HG02840 (cell line): ENCODE measurements around the gene NRGN.

Source experiments
- ATAC-seq: cut with Tn5 transposase; IDR thresholded peaks from one replicate; pipeline ENCODE4 v1.9.1; 2021; ENCODE audit warnings: mild to moderate bottlenecking, moderate library complexity, moderate number of reproducible peaks; ENCODE audit not compliant: unreplicated experiment, low FRiP score

Gene NRGN

GRCh38 chr11:124738713-124739478, 846 bp upstream of the NRGN start:
- ATAC-seq, result no peak

DNA sequence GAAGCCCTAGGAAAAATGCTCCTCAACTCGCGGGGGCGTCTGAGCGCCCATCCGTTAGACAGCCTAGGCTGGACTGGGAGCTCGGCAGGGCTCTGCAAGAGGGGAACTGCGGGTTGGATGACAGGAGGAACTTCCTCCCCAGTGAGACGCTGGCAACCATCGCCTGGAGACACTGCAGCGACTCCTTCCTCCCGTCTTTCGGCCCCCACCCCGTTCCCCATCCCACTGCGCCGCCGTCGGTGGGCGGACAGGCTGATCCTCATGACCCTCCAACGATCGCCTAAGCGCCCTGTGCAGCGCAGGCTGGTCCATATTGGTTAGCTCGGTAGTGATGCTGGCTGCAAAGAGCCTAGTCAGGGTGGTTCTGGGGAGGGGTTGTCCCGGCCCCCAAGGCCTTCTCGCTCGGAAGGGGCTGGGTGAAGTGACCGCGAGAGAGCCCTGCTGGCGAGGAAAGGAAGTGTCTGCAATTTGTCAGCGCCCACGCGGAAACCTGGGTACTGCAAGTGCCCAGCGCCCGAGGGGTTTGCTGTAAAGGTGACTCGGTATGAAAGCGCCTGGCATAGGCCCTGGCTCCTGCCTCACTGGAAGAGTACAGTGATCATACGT, 638 bp downstream of the NRGN start:
- ATAC-seq, result peak; percentile 40

GRCh38 chr11:124742555-124742954, 2.8 kb downstream of the NRGN start:
- ATAC-seq, result no peak

GRCh38 chr11:124743050-124743449, 3.3 kb downstream of the NRGN start:
- ATAC-seq, result no peak

DNA sequence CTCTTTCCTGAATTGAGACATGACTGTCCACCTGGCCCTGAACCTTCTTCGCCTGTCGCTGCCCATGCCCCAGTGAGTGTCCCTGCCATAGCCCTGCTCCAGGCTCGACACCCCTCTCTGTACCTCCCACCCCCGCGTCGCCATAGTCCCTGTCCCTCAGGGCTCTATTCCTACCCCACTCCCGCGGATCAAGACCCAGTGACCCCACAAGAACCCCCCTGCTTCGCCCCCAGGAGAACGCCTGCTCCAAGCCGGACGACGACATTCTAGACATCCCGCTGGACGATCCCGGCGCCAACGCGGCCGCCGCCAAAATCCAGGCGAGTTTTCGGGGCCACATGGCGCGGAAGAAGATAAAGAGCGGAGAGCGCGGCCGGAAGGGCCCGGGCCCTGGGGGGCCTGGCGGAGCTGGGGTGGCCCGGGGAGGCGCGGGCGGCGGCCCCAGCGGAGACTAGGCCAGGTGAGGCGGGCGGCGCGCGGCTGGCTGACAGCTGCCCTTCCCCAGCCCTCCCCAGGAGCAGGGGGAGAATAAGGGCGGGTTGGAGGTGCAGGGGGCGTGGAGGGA, 5.6 kb downstream of the NRGN start:
- ATAC-seq, result no peak

GRCh38 chr11:124745835-124746620, 6.3 kb downstream of the NRGN start:
- peak; percentile 16 for ATAC-seq

DNA sequence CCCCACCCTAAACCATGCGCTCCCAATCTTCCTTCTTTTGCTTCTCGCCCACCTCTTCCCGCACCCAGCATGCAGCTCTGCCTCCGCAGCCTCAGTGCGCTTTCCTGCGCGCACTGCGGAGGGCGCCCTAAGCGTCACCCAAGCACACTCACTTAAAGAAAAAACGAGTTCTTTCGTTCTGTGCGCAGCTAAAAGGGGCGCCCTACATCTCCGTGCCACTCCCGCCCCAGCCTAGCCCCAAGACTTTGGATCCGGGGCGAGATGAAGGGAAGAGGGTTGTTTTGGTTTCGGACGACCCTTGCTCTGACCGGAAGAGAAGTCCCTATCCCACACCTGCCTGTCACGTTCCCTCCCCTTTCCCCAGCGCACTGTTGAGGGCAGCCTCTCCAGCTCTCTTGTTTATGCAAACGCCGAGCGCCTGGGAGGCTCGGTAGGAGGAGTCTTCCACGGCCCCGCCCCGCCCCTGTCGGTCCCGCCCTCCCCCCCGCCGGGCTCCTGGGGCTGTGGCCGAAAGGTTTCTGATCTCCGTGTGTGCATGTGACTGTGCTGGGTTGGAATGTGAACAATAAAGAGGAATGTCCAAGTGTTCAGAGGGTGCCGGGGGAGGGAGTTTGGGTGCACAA, 7.0 kb downstream of the NRGN start:
- ATAC-seq, result peak; percentile 86

GRCh38 chr11:124747406-124748099, 7.8 kb downstream of the NRGN start:
- ATAC-seq, result no peak

DNA sequence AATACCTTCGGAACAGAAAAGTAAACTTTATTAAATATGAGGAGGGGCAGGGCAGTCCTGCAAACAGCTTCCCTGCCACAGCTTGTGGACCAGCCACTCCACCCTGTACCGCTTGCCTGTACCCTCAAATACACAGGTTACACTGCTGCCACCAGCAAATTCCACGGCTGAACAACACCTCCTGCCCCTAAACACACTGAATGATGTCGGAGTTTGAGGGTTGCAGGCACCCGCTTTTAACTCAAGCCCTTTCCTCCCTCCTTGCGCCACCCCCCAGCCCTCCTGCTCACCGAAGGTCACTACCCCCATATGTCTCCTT, 8.3 kb downstream of the NRGN start:
- ATAC-seq, result no peak

- ATAC-seq, result no peak
Measured at GRCh38 chr11:124748481-124749343, 9.0 kb downstream of the NRGN start.

- ATAC-seq, result no peak
Measured at GRCh38 chr11:124749912-124750311, 10.2 kb downstream of the NRGN start.

- ATAC-seq, result no peak
Measured at GRCh38 chr11:124751391-124751740, 11.6 kb downstream of the NRGN start.

- ATAC-seq, result no peak
Measured at GRCh38 chr11:124751741-124752470, 12.2 kb downstream of the NRGN start, which contains the start of gene VSIG2. Gene VSIG2, minus strand, starts transcription at chr11:124752255. Its CDS starts 118 bp downstream, at chr11:124752137.

DNA sequence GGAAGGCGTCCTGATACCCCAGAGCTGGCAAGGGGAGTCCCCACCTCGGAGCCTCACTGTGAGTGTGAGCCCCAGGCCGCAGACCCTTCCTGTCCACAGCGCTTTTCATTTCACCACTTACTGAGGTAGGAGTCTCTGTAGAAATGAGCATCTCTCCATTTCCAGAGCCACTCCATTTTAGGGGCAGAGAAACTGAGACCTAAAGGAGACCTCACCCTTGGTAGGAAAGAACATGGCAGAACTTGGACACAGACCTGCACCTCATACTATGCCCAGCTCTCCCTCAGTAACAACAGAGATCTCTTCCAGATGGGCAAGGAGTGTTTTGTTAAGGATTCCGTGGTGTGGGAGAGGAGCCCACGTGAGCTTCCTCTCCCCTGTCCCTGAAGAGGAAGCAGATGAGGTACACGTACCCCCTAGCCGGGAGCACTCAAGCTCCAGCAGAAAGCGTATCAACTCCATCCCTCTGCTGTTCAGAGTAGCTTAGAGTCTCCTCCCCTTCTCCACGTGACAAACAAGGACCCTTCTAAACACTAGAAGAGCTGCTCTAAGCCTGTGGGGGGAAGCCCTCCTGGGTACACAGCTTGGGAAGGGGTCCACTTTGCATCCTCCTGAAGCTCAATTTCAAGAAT, 12.8 kb downstream of the NRGN start:
- no peak for ATAC-seq

DNA sequence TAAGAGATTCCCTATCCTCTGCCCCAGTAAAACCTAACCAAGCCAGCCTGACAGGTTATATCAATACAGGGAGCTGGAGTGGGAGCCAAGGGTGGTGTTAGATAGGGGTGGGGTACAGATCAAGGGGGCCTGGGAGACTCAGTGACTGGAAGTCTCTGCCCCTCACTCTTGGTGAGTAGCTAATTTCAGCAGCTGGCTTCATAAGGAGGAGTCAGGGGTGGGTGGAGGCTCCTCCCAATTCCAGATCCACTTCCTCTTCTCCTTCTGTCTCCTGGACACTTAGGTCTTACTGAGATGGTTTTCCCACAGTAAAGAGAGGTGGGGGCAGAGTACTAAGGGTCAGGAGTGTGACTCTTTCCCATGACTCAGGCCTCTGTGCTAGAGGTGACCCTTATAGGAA, 13.5 kb downstream of the NRGN start:
- no peak for ATAC-seq

GRCh38 chr11:124753624-124754023, 13.9 kb downstream of the NRGN start:
- no peak for ATAC-seq

GRCh38 chr11:124754309-124754708, 14.6 kb downstream of the NRGN start:
- ATAC-seq, result no peak

- no peak for ATAC-seq
Measured at GRCh38 chr11:124754710-124755109, 15.0 kb downstream of the NRGN start.
